GM12865 (cell line): ENCODE results near the gene CACNG7.

ENCODE experiments used
- DNase-seq: peaks from one replicate; pipeline ENCODE4 v3.0.0; 2010; ENCODE audit warnings: low read depth
- H3K4me3 ChIP-seq: 2 replicates; pipeline ENCODE4 v1.5.1; 2011; ENCODE audit warnings: mild to moderate bottlenecking, low read depth, low read length, control low read depth
- CTCF ChIP-seq: IDR thresholded peaks from 2 replicates; pipeline ENCODE4 v1.5.1; 2011; ENCODE audit warnings: low read length, control low read depth, low read depth, inconsistent platforms; ENCODE audit not compliant: insufficient read depth; ENCODE audit errors: missing control alignments

The CACNG7 gene

DNA sequence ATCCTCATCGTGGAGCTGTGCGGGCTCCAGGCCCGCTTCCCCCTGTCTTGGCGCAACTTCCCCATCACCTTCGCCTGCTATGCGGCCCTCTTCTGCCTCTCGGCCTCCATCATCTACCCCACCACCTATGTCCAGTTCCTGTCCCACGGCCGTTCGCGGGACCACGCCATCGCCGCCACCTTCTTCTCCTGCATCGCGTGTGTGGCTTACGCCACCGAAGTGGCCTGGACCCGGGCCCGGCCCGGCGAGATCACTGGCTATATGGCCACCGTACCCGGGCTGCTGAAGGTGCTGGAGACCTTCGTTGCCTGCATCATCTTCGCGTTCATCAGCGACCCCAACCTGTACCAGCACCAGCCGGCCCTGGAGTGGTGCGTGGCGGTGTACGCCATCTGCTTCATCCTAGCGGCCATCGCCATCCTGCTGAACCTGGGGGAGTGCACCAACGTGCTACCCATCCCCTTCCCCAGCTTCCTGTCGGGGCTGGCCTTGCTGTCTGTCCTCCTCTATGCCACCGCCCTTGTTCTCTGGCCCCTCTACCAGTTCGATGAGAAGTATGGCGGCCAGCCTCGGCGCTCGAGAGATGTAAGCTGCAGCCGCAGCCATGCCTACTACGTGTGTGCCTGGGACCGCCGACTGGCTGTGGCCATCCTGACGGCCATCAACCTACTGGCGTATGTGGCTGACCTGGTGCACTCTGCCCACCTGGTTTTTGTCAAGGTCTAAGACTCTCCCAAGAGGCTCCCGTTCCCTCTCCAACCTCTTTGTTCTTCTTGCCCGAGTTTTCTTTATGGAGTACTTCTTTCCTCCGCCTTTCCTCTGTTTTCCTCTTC lies 35.1 kb upstream of the CACNG7 start:
- no peak for DNase-seq
- H3K4me3 ChIP-seq, result no peak overlapping the region
- no peak for TF ChIP-seq CTCF

- DNase-seq, result no peak
- TF ChIP-seq CTCF, result no peak
- H3K4me3 ChIP-seq, result no peak overlapping the region
Observed at GRCh38 chr19:53874606-53874990, 34.5 kb upstream of the CACNG7 start.

DNA sequence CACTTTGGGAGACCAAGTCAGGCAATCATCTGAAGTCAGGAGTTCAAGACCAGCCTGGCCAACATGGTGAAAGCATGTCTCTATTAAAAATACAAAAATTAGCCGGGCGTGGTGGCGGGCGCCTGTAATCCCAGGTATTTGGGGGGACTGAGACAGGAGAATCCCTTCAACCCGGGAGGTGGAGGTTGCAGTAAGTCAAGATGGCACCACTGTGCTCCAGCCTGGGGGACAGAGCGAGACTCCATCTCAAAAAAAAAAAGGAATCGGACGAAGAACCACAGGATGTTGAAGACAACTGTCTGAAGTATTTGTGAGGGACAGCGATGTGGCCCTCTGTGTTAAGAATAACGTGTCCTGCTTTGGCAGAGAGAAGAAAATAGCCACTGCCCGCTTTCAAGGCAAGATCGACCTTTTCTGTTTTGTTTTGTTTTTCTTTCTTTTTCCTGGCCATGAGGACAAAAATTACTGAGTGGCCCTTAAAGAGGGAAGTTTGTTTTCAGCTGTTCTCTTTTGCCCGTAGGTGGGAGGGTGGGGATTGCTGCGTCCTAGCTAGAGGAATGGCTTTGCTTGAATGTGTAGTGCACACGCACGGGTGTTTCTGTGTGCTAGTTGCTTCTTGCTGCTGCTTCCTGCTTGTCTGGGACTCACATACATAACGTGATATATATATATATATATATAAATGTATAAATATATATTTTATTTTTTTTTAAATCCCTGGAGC lies 33.3 kb upstream of the CACNG7 start:
- DNase-seq, result no peak
- no peak for TF ChIP-seq CTCF
- no peak overlapping the region for H3K4me3 ChIP-seq

- TF ChIP-seq CTCF, result no peak
- no peak overlapping the region for H3K4me3 ChIP-seq
- DNase-seq, result no peak
Observed at GRCh38 chr19:53876651-53877224, 32.3 kb upstream of the CACNG7 start.

DNA sequence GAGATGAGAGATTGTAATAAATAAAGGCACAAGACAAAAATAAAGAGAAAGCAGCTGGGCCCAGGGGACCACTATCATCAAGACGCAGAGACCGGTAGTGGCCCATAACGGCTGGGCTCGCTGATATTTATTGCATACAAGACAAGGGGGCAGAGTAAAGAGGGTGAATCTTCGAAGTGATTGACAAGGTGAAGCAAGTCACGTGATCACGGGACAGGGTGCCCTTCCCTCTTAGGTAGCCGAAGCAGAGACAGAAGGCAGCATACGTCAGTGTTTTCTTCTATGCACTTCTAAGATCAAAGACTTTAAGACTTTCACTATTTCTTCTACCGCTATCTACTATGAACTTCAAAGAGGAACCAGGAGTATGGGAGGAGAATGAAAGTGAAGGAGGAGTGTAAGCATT lies 31.7 kb upstream of the CACNG7 start:
- no peak for DNase-seq
- TF ChIP-seq CTCF, result no peak
- no peak overlapping the region for H3K4me3 ChIP-seq

- no peak for TF ChIP-seq CTCF
- DNase-seq, result no peak
- H3K4me3 ChIP-seq, result no peak overlapping the region
Observed at GRCh38 chr19:53878776-53879139, 30.3 kb upstream of the CACNG7 start.
